Pulmonary artery endothelial cell (primary cell): ENCODE results near the gene CCDC192. TPM values are rescaled to one million over a fixed set of nuclear protein-coding genes. Genes with fewer than 3 reads are reported as not detected.

Source experiments
- DNase-seq: peaks from one replicate; pipeline ENCODE4 v3.0.0-alpha.2; 2011; ENCODE audit warnings: low read depth, low spot score
- total RNA-seq: library from RNA; depleted of rRNA; stranded (reverse); fragments of >200 nt; gene quantifications from 2 replicates; pipeline ENCODE4 v1.2.3, GENCODE V29; 2014

The CCDC192 gene
- total RNA-seq, 1 donor from 2014 or later: not detected

GRCh38 chr5:127806776-127807175 is 103.6 kb downstream of the CCDC192 start:
- DNase-seq: no peak

DNA sequence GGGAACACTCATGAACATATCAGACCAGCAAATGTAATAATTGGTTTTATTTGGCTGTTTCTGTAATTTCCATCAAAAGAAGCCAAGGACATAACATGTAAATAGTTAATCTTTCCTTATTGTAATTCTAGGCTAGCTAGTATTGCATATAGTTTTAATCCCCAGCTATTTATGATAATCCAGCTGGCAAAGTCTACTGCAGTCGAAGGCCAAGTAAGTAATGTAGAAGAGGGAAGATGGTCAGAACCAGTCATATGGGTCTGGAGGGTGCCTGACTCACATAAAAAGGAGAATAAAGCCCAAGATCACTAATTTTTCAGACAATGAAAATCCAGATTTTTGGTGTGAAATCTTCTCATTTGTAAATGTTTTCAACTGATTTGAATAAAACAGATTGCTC is 106.3 kb downstream of the CCDC192 start:
- no peak for DNase-seq

GRCh38 chr5:127810017-127810416 is 106.8 kb downstream of the CCDC192 start:
- no peak for DNase-seq

DNA sequence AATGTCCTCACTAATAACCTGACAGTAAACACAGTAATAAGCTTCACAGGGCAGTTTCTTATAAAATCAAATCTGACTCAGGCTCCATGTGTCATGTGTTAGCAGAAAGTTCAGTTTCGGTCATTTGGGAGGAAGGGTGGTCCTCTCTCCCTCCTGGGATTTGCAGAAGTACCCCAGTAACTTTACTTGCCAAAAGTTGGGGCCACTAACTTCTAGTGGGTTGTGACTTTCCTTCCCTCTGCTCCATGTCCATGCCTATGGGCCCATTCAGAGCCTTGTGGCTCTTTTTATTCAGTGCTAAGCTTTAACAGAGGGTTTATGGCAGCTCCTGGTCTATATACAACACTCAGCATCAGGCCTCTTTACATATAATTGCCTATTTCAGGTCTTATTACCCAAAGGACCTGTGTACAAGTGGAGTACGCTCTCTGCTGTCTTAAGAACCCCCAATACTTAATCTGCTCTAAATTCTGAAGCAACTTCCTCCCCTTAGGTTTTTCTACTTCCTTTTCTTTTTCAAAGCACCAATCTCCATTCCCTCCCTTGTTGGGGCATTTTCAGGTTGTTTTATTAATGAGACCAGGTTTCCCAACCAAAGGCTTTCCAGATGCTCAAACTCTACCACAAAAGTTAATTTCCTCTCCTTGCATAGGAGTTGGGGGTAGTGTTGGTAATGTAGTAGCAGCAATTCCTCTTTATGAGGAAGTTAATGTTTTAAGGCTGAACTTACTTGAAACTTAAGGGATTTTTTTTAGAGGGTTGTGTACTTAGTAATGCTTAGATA is 107.7 kb downstream of the CCDC192 start:
- no peak for DNase-seq

DNA sequence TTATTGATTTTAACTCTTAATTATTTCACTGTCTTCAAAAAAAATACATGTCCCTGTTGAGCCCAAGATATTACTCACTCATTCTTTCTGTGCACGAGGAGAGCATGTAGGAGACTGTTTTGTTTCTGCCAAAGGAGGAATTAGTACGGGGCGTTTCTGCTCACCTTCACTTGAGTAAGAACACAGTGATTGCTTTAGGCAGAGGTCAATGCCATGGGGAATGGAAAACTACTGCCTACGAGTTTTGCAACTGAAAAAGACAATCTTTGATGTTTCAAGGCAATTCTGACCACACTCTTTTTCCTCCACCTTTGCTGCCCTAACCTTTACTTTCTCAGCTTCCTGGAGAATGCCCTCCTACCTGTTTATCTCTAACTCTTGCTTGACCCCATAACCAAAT is 109.4 kb downstream of the CCDC192 start:
- DNase-seq: no peak

GRCh38 chr5:127813633-127814587 is 110.7 kb downstream of the CCDC192 start:
- peak; percentile 67 for DNase-seq

DNA sequence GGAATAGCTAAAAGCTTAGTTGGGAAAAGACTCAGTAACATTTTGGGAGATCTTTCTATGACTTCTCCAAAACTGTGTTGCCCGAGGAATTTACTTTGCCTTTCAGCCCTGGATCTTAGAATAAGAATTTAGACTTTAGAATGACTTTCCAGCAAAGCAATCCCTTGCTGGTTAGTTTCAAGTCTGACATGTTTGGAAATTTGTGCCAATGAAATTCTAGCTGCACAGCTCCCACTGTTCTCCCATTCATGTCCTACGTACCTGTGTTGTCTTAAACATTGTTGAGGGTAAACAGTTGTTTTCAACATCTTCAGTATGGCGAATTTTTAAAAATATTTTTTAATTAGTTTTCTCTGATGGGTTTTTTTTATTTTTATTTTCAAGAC is 111.4 kb downstream of the CCDC192 start:
- DNase-seq: no peak

- DNase-seq: no peak
Measured at GRCh38 chr5:127820910-127821553, 117.8 kb downstream of the CCDC192 start.

- DNase-seq: no peak
Measured at GRCh38 chr5:127821896-127822295, 118.7 kb downstream of the CCDC192 start.

GRCh38 chr5:127824126-127824525 is 120.9 kb downstream of the CCDC192 start:
- DNase-seq: no peak

- no peak for DNase-seq
Measured at GRCh38 chr5:127826011-127826410, 122.8 kb downstream of the CCDC192 start.

DNA sequence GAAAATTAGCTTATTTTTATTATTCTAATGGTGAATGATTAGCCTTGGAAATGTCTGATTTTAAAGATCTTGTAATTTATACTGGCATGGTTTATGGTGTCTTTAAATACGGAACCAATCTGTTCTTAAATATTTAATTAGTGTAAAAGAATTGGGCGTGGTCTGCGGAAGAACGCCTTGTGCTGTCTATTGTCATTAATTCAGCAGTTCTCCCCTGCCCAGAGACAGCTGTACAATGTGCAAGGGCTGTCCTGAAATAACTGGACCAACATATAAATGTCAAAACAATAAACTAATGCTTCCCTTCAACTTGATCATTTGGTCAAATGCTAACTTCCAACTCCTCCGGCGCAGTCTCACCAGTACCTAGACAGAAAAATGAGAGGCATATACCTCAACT is 124.3 kb downstream of the CCDC192 start:
- no peak for DNase-seq

DNA sequence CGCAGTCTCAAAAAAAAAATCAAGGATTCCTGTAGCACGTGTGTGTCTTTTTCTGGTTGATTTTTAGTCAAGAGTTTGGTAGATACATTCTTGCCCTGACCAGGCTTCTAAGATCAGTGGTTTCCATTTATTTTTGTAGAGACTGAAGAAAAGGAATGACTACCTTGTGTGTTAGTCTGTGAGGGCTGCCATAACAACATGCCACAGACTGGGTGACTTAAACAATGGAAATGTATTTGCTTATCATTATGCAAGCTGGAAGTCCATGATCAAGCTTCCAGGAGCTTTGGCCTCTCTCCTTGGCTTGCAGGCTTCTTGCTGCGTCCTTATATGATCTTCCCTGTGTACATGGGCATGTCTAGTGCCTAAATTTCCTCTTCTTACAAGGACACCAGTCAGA is 127.0 kb downstream of the CCDC192 start:
- no peak for DNase-seq

GRCh38 chr5:127830829-127831598 is 127.8 kb downstream of the CCDC192 start:
- no peak for DNase-seq

GRCh38 chr5:127832067-127832466 is 128.9 kb downstream of the CCDC192 start:
- no peak for DNase-seq

- no peak for DNase-seq
Measured at GRCh38 chr5:127834094-127834531, 130.9 kb downstream of the CCDC192 start.

GRCh38 chr5:127834554-127834953 is 131.4 kb downstream of the CCDC192 start:
- DNase-seq: no peak

GRCh38 chr5:127838661-127839060 is 135.5 kb downstream of the CCDC192 start:
- peak; percentile 8 for DNase-seq

DNA sequence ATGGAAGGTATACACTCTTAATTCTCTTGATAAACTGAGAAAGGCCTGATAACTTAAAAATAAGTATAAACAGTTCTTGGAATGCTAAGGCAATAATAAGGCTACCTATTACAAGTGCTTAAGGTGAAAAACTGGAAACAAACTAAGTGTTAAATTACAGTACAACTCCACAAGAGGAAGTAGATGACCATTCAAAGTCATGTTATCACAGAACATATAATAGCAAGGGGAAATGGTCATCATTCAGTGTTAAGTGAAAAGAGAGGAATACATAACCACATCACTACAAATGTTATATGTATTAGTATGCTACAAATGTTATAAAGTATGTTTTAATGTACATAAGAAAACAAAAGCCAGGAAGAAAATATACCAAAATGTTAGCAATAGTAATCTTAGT is 135.9 kb downstream of the CCDC192 start:
- no peak for DNase-seq

GRCh38 chr5:127839496-127840197 is 136.5 kb downstream of the CCDC192 start:
- no peak for DNase-seq

- DNase-seq: no peak
Measured at GRCh38 chr5:127840198-127840524, 137.0 kb downstream of the CCDC192 start.
